GM23248 (cell line): ENCODE data around the gene NEURL2. TPM values are rescaled to one million over a fixed set of nuclear protein-coding genes. Genes with fewer than 3 reads are reported as not detected.

Source experiments
- DNase-seq: peaks from one replicate; pipeline ENCODE4 v3.0.0-alpha.2; 2015
- H2AFZ ChIP-seq: fragments of 200-600 bp; sonication (generic); 2 replicates; pipeline ENCODE4 v1.6.1; 2016; ENCODE audit warnings: antibody characterized with exemption
- H3F3A ChIP-seq: fragments of 200-600 bp; sonication (generic); 2 replicates; pipeline ENCODE4 v1.6.1; 2016; ENCODE audit warnings: mild to moderate bottlenecking, antibody characterized with exemption, mixed run types; ENCODE audit not compliant: insufficient read depth
- H3K27ac ChIP-seq: fragments of 200-600 bp; sonication (generic); 2 replicates; pipeline ENCODE4 v1.5.1; 2016; ENCODE audit warnings: mild to moderate bottlenecking
- H3K27me3 ChIP-seq: fragments of 200-600 bp; sonication (generic); replicated peaks from 2 replicates; pipeline ENCODE4 v1.6.1; 2016; ENCODE audit warnings: mild to moderate bottlenecking; ENCODE audit not compliant: insufficient read depth
- H3K36me3 ChIP-seq: fragments of 200-600 bp; sonication (generic); 2 replicates; pipeline ENCODE4 v1.6.1; 2016; ENCODE audit warnings: low read depth, mild to moderate bottlenecking
- H3K4me1 ChIP-seq: fragments of 200-600 bp; sonication (generic); 2 replicates; pipeline ENCODE4 v1.6.1; 2016; ENCODE audit warnings: mild to moderate bottlenecking; ENCODE audit not compliant: insufficient read depth
- H3K4me2 ChIP-seq: fragments of 200-600 bp; sonication (generic); one replicate; pipeline ENCODE4 v1.6.1; 2016; ENCODE audit warnings: mild to moderate bottlenecking; ENCODE audit not compliant: unreplicated experiment
- H3K4me3 ChIP-seq: fragments of 200-600 bp; sonication (generic); 2 replicates; pipeline ENCODE4 v1.5.1; 2016; ENCODE audit warnings: mild to moderate bottlenecking
- H3K79me2 ChIP-seq: fragments of 200-600 bp; sonication (generic); 2 replicates; pipeline ENCODE4 v1.6.1; 2016; ENCODE audit warnings: mild to moderate bottlenecking; ENCODE audit not compliant: insufficient read depth
- H3K9ac ChIP-seq: fragments of 200-600 bp; sonication (generic); 2 replicates; pipeline ENCODE4 v1.6.1; 2016; ENCODE audit warnings: mild to moderate bottlenecking
- H3K9me2 ChIP-seq: fragments of 200-600 bp; sonication (generic); 2 replicates; pipeline ENCODE4 v1.6.1; 2016; ENCODE audit warnings: mixed run types, mild to moderate bottlenecking, moderate library complexity; ENCODE audit not compliant: insufficient read depth
- H3K9me3 ChIP-seq: fragments of 200-600 bp; sonication (generic); one replicate; pipeline ENCODE4 v1.6.1; 2017; ENCODE audit warnings: low read depth
- H4K20me1 ChIP-seq: fragments of 200-600 bp; sonication (generic); 2 replicates; pipeline ENCODE4 v1.6.0; 2016; ENCODE audit not compliant: insufficient read depth
- EZH2 ChIP-seq: fragments of 200-600 bp; sonication (generic); IDR thresholded peaks from 2 replicates; pipeline ENCODE4 v1.6.1; 2018; ENCODE audit warnings: antibody characterized with exemption, mild to moderate bottlenecking; ENCODE audit not compliant: insufficient read depth, poor library complexity, severe bottlenecking
- EZH2phosphoT487 ChIP-seq: fragments of 200-600 bp; sonication (generic); IDR thresholded peaks from 2 replicates; pipeline ENCODE4 v1.6.1; 2018; ENCODE audit warnings: antibody characterized with exemption, moderate library complexity, mild to moderate bottlenecking, low read depth; ENCODE audit not compliant: insufficient read depth
- WGBS, 2 experiments: methylation state at CpG; one replicate each; pipeline ENCODE4 v1.1.6; 2015 to 2017; ENCODE audit warnings: low lambda C conversion rate in 2 of 2, low coverage in 1 of 2; ENCODE audit errors: missing lambda C conversion rate in 2 of 2; 5-methylcytosine and 5-hydroxymethylcytosine counted together
- in situ Hi-C: fragments of 300-500 bp; cut with MboI; formaldehyde crosslinking; loops from 2 replicates; pipeline ENCODE4 v1.15.0; 2020
- polyA plus RNA-seq: library from polyadenylated mRNA; unstranded; fragments of >200 nt; fragmentation: Nextera tagmentation; extraction: Ambion mirVana; gene quantifications from 2 replicates; pipeline ENCODE4 v1.2.1, GENCODE V29; 2016
- total RNA-seq: library from RNA; depleted of rRNA; stranded (reverse); fragments of >200 nt; shearing (Covaris generic); gene quantifications from 2 replicates; pipeline ENCODE4 v1.2.3, GENCODE V29; 2014

Gene NEURL2
- total and polyA plus RNA-seq, 2 experiments from 2014 or later: 2.1 to 4.3 TPM

- no peak overlapping the region for H3K9ac ChIP-seq
- H3F3A ChIP-seq: no peaks in the 10 kb centered on the region
- TF ChIP-seq EZH2phosphoT487 (no peak), EZH2 (no peak)
- H3K4me3 ChIP-seq: no peak overlapping the region
- H3K27me3 ChIP-seq: no peaks in the 10 kb centered on the region
- H2AFZ ChIP-seq: no peak overlapping the region
- H3K79me2 ChIP-seq: 0 out of 2 replicates have a peak, but pooled peaks cover 2% of the 10 kb centered on the region
- H3K27ac ChIP-seq: no peak overlapping the region
- H3K4me1 ChIP-seq: no peaks in the 10 kb centered on the region
- no peaks in the 10 kb centered on the region for H3K9me2 ChIP-seq
- no peak overlapping the region for H3K4me2 ChIP-seq
- peaks cover 14% of the 10 kb centered on the region; the same call in 1 of the 2 replicates for H3K36me3 ChIP-seq
- no peaks in the 10 kb centered on the region for H4K20me1 ChIP-seq
- no peak for DNase-seq
- in situ Hi-C loops: no loop called here
- H3K9me3 ChIP-seq: no peaks in the 10 kb centered on the region
- 81 to 88% methylated on average over 9 to 13 of the region's 13 CpGs for WGBS, 2 experiments
These were observed 8.2 kb upstream of the NEURL2 start for GRCh38 chr20:45899046-45899835.

GRCh38 chr20:45898285-45898684 is 7.3 kb upstream of the NEURL2 start:
- H2AFZ ChIP-seq: no peak overlapping the region
- no peak overlapping the region for H3K4me2 ChIP-seq
- H3K4me1 ChIP-seq: no peaks in the 10 kb centered on the region
- no peak for DNase-seq
- H3K27me3 ChIP-seq: no peaks in the 10 kb centered on the region
- no peaks in the 10 kb centered on the region for H3K9me3 ChIP-seq
- no peaks in the 10 kb centered on the region for H3F3A ChIP-seq
- H3K79me2 ChIP-seq: 0 out of 2 replicates have a peak, but pooled peaks cover 4% of the 10 kb centered on the region
- no peak overlapping the region for H3K27ac ChIP-seq
- no peak for TF ChIP-seq EZH2
- no peak for TF ChIP-seq EZH2phosphoT487
- H3K9ac ChIP-seq: no peak overlapping the region
- no peaks in the 10 kb centered on the region for H3K9me2 ChIP-seq
- WGBS, 2 experiments: 85 to 87% methylated on average over 10 to 12 of the region's 12 CpGs
- H3K36me3 ChIP-seq: peaks cover 14% of the 10 kb centered on the region; the same call in 1 of the 2 replicates
- in situ Hi-C loops: no loop called here
- no peaks in the 10 kb centered on the region for H4K20me1 ChIP-seq
- H3K4me3 ChIP-seq: no peak overlapping the region

GRCh38 chr20:45897692-45898091 is 6.7 kb upstream of the NEURL2 start:
- no peak for TF ChIP-seq EZH2phosphoT487
- TF ChIP-seq EZH2: no peak
- no peaks in the 10 kb centered on the region for H3K9me3 ChIP-seq
- no peaks in the 10 kb centered on the region for H3K27me3 ChIP-seq
- 85 to 91% methylated on average over 7 of the region's 7 CpGs for WGBS, 2 experiments
- no peak overlapping the region for H3K4me3 ChIP-seq
- no peak for DNase-seq
- no peak overlapping the region for H2AFZ ChIP-seq
- H3K27ac ChIP-seq: no peak overlapping the region
- in situ Hi-C loops: no loop called here
- H3K9me2 ChIP-seq: no peaks in the 10 kb centered on the region
- H3K79me2 ChIP-seq: peaks cover 9% of the 10 kb centered on the region; the same call in 1 of the 2 replicates
- peaks cover 14% of the 10 kb centered on the region; the same call in 1 of the 2 replicates for H3K36me3 ChIP-seq
- no peak overlapping the region for H3K9ac ChIP-seq
- no peak overlapping the region for H3K4me2 ChIP-seq
- H3K4me1 ChIP-seq: no peaks in the 10 kb centered on the region
- H4K20me1 ChIP-seq: no peaks in the 10 kb centered on the region
- no peaks in the 10 kb centered on the region for H3F3A ChIP-seq

- no peak overlapping the region for H2AFZ ChIP-seq
These were observed 6.3 kb upstream of the NEURL2 start for GRCh38 chr20:45897289-45897688.

More at GRCh38 chr20:45897289-45897688, 6.3 kb upstream of the NEURL2 start:
- no peak for DNase-seq
- no peak overlapping the region for H3K27ac ChIP-seq
- H3K9me2 ChIP-seq: no peaks in the 10 kb centered on the region
- no peaks in the 10 kb centered on the region for H3F3A ChIP-seq
- peaks cover 13% of the 10 kb centered on the region; the same call in 1 of the 2 replicates for H3K79me2 ChIP-seq
- 53 to 55% methylated on average over 2 of the region's 2 CpGs for WGBS, 2 experiments
- in situ Hi-C loops: no loop called here
- H4K20me1 ChIP-seq: no peaks in the 10 kb centered on the region
- no peaks in the 10 kb centered on the region for H3K9me3 ChIP-seq
- no peaks in the 10 kb centered on the region for H3K27me3 ChIP-seq
- no peak overlapping the region for H3K9ac ChIP-seq
- no peak for TF ChIP-seq EZH2
- TF ChIP-seq EZH2phosphoT487: no peak
- H3K4me1 ChIP-seq: no peaks in the 10 kb centered on the region; the same call in 1 of the 2 replicates
- H3K36me3 ChIP-seq: peaks cover 14% of the 10 kb centered on the region; the same call in 1 of the 2 replicates
- H3K4me3 ChIP-seq: no peak overlapping the region
- no peak overlapping the region for H3K4me2 ChIP-seq
